Psoas muscle (tissue), 8 donors: Measurements from ENCODE around the gene AATK. TPM values are rescaled to one million over a fixed set of nuclear protein-coding genes. Genes with fewer than 3 reads are reported as not detected.

Source experiments
- ATAC-seq, 4 donors: fragments of 200-7000 bp; cut with Tn5 transposase; one replicate each; pipeline ENCODE4 v1.9.1; 2020; ENCODE audit warnings: moderate library complexity in 3 of 4, mild to moderate bottlenecking in 2 of 4
- DNase-seq, 2 donors: peaks; one replicate each; pipeline ENCODE4 v3.0.0-alpha.2; 2020
- H3K27ac ChIP-seq: fragments of 200-600 bp; one replicate; pipeline ENCODE4 v1.8.0; 2022
- H3K27me3 ChIP-seq, 3 donors: fragments of 200-600 bp in 1 of 3; one replicate each; pipeline versions ENCODE4 v1.6.1 to v1.8.0; 2013 to 2022; ENCODE audit warnings: low read length in 2 of 3, mild to moderate bottlenecking in 2 of 3, moderate library complexity in 1 of 3; ENCODE audit not compliant: insufficient read depth in 3 of 3
- H3K36me3 ChIP-seq, 2 donors: fragments of 200-600 bp in 1 of 2; one replicate each; pipeline versions ENCODE4 v1.6.1 to v1.8.0; 2013 to 2022; ENCODE audit warnings: low read depth in 1 of 2, mild to moderate bottlenecking in 1 of 2, moderate library complexity in 1 of 2; ENCODE audit not compliant: insufficient read depth in 1 of 2
- H3K4me1 ChIP-seq: fragments of 200-600 bp; one replicate; pipeline ENCODE4 v1.8.0; 2022
- H3K4me3 ChIP-seq: fragments of 200-600 bp; one replicate; pipeline ENCODE4 v1.8.0; 2022; ENCODE audit warnings: mild to moderate bottlenecking
- H3K9me3 ChIP-seq: fragments of 200-600 bp; one replicate; pipeline ENCODE4 v1.8.0; 2022
- CTCF ChIP-seq: fragments of 200-600 bp; IDR thresholded peaks from one replicate; pipeline ENCODE4 v1.8.0; 2022; ENCODE audit warnings: antibody characterized with exemption
- WGBS, 3 donors: extraction: QIAGEN DNeasy Blood & Tissue Kit; methylation state at CpG; one replicate each; pipeline versions ENCODE4 v1.1.6 to v1.1.7; 2013; 5-methylcytosine and 5-hydroxymethylcytosine counted together
- intact Hi-C, 2 donors: fragments of 100-400 bp; cut with DNase I; formaldehyde crosslinking; loops; one replicate each; pipeline versions ENCODE4 v1.11.0 to v1.14.2; 2022
- polyA plus RNA-seq, 3 donors: library from polyadenylated mRNA; stranded (reverse); fragments of 200-250 nt; gene quantifications; one replicate each; pipeline ENCODE4 v1.2.3, GENCODE V29; 2013
- total RNA-seq, 4 donors: library from RNA; stranded (reverse); fragmentation: NEBNext Ultra II Directional in 2 of 4; extraction: Animal tissue kit (Norgen Biotek cat#: 25700) in 2 of 4; gene quantifications; one replicate each; pipeline versions ENCODE4 v1.2.1 to v1.2.4, GENCODE V29; 2021 to 2023
- donor health status: healthy with polysubstance abuse.
- donor health status: DM: no; HTN: no; CAD: no; lungs with moderate emphysema.
- donor health status: Bipolar disorder and iron deficiency.
- donor health status: healthy.
- donor health status: DM: yes; HTN: yes; CAD: no.
- donor health status: DM: no; HTN: no; CAD: no.
- donor health status: DM: no; HTN: no; CAD: no.
- donor health status: DM: yes; HTN: yes; CAD: no.

Gene AATK
- total and polyA plus RNA-seq, 7 donors: 0.21 to 1.8 (median 1.0) TPM

GRCh38 chr17:81206657-81207056 is 40.6 kb upstream of the AATK start:
- ATAC-seq (no peak), DNase-seq (no peak)
- intact Hi-C loops: no loop called here
- WGBS, 3 donors: 91 to 97% (median 94%) methylated on average over 12 of the region's 12 CpGs
- Histone ChIP-seq H3K4me1 (no peaks in the 10 kb centered on the region), H3K4me3 (no peak overlapping the region), H3K27me3 (no peaks in the 10 kb centered on the region), H3K27ac (no peak overlapping the region), H3K36me3 (peaks cover 0 to 3% of the 10 kb centered on the region in 2 donors), H3K9me3 (no peaks in the 10 kb centered on the region)
- no peak for TF ChIP-seq CTCF

GRCh38 chr17:81206166-81206565 is 40.1 kb upstream of the AATK start:
- ATAC-seq (no peak), DNase-seq (no peak)
- Histone ChIP-seq H3K4me3 (no peak overlapping the region), H3K36me3 (peaks cover 0 to 3% of the 10 kb centered on the region in 2 donors), H3K27ac (no peak overlapping the region), H3K9me3 (no peaks in the 10 kb centered on the region), H3K4me1 (no peaks in the 10 kb centered on the region), H3K27me3 (no peaks in the 10 kb centered on the region)
- 72 to 83% (median 77%) methylated on average over 4 of the region's 4 CpGs for WGBS, 3 donors
- TF ChIP-seq CTCF: no peak
- intact Hi-C loops: no loop called here

GRCh38 chr17:81204578-81204977 is 38.6 kb upstream of the AATK start:
- no peak for ATAC-seq
- Histone ChIP-seq H3K36me3 (peaks cover 0 to 3% of the 10 kb centered on the region in 2 donors), H3K4me1 (no peaks in the 10 kb centered on the region), H3K4me3 (no peak overlapping the region), H3K9me3 (no peaks in the 10 kb centered on the region), H3K27ac (no peak overlapping the region), H3K27me3 (no peaks in the 10 kb centered on the region)
- DNase-seq: no peak
- intact Hi-C loops: loop anchor here in 1 of 2 donors (5.0 kb wide), 1 partner anchor 62 kb away; no protein-coding TSS in a partner anchor
- TF ChIP-seq CTCF: no peak
- WGBS, 3 donors: 80 to 84% (median 83%) methylated on average over 10 of the region's 10 CpGs

GRCh38 chr17:81203136-81203535 is 37.1 kb upstream of the AATK start:
- H3K4me3 ChIP-seq: no peak overlapping the region
- H3K27me3 ChIP-seq: no peaks in the 10 kb centered on the region
- H3K9me3 ChIP-seq: no peaks in the 10 kb centered on the region
- peaks cover 0 to 3% of the 10 kb centered on the region in 2 donors for H3K36me3 ChIP-seq
- no peak overlapping the region for H3K27ac ChIP-seq
- intact Hi-C loops: loop anchor here in 1 of 2 donors (5.0 kb wide), 1 partner anchor 61 kb away; no protein-coding TSS in a partner anchor
- DNase-seq: no peak
- ATAC-seq: no peak
- WGBS, 3 donors: 93 to 96% (median 95%) methylated on average over 20 of the region's 20 CpGs
- no peaks in the 10 kb centered on the region for H3K4me1 ChIP-seq
- TF ChIP-seq CTCF: no peak

- Histone ChIP-seq H3K36me3 (peaks cover 0 to 3% of the 10 kb centered on the region in 2 donors), H3K27ac (no peak overlapping the region), H3K4me3 (no peak overlapping the region), H3K9me3 (no peaks in the 10 kb centered on the region), H3K27me3 (no peaks in the 10 kb centered on the region), H3K4me1 (no peaks in the 10 kb centered on the region)
- TF ChIP-seq CTCF: no peak
- intact Hi-C loops: loop anchor here in 1 of 2 donors (5.0 kb wide), 1 partner anchor 60 kb away; no protein-coding TSS in a partner anchor
- 94 to 96% (median 95%) methylated on average over 10 of the region's 10 CpGs for WGBS, 3 donors
- no peak for ATAC-seq
- no peak for DNase-seq
Observed at GRCh38 chr17:81202318-81202717, 36.3 kb upstream of the AATK start.
